Calu3 (cell line): ENCODE measurements around the gene ANGPT4. TPM values are rescaled to one million over a fixed set of nuclear protein-coding genes. Genes with fewer than 3 reads are reported as not detected.

Source experiments
- Bru-seq: library from RNA; stranded (reverse); fragments of 400-500 nt; gene quantifications from one replicate; lab custom pipeline; 2021; lab: Mats Ljungman, UMichigan
- BruChase-seq, 2 experiments: library from RNA; stranded (reverse); fragments of 400-500 nt; gene quantifications; one replicate each; lab custom pipeline; 2021; lab: Mats Ljungman, UMichigan
- BruUV-seq: library from RNA; stranded (reverse); fragments of 400-500 nt; replicated peaks from 2 replicates; lab custom pipeline; 2021; lab: Mats Ljungman, UMichigan
- CTCF ChIA-PET: fragments of 300-600 bp; sonication (Branson Sonifier 250); formaldehyde crosslinking; loops from one replicate; lab custom pipeline; 2022; ENCODE audit warnings: antibody characterized with exemption; lab: Charles Lee
- DNase-seq: peaks from one replicate; pipeline ENCODE4 v3.0.0; 2022
- H3K27ac Mint-ChIP-seq: one replicate; pipeline ENCODE4 v1.8.0; 2022; ENCODE audit warnings: mixed read lengths; ENCODE audit not compliant: unreplicated experiment
- H3K27me3 Mint-ChIP-seq: one replicate; pipeline ENCODE4 v1.8.0; 2022; ENCODE audit warnings: mixed read lengths; ENCODE audit not compliant: unreplicated experiment
- H3K36me3 Mint-ChIP-seq: one replicate; pipeline ENCODE4 v1.8.0; 2022; ENCODE audit warnings: mild to moderate bottlenecking, moderate library complexity, mixed read lengths; ENCODE audit not compliant: insufficient read depth, unreplicated experiment
- H3K4me1 Mint-ChIP-seq: one replicate; pipeline ENCODE4 v1.8.0; 2022; ENCODE audit warnings: mild to moderate bottlenecking, low read depth, mixed read lengths; ENCODE audit not compliant: unreplicated experiment
- H3K4me3 Mint-ChIP-seq: one replicate; pipeline ENCODE4 v1.8.0; 2022; ENCODE audit warnings: mild to moderate bottlenecking, low read depth, moderate library complexity, mixed read lengths; ENCODE audit not compliant: unreplicated experiment
- H3K9me3 Mint-ChIP-seq: one replicate; pipeline ENCODE4 v1.8.0; 2022; ENCODE audit warnings: low read depth, mixed read lengths; ENCODE audit not compliant: unreplicated experiment
- CTCF ChIP-seq: fragments of 200-600 bp; IDR thresholded peaks from one replicate; pipeline ENCODE4 v1.8.0; 2022; ENCODE audit warnings: antibody characterized with exemption; ENCODE audit not compliant: unreplicated experiment
- intact Hi-C: fragments of 100-400 bp; cut with micrococcal nuclease; formaldehyde crosslinking; loops from one replicate; pipeline ENCODE4 v1.10.0; 2022; ENCODE audit not compliant: unreplicated experiment
- long read RNA-seq: library from polyadenylated mRNA; stranded (forward); transcript quantifications from one replicate; pipeline ENCODE4 v2.0.0, GENCODE V29; 2022
- total RNA-seq: library from RNA; stranded (reverse); gene quantifications from 2 replicates; pipeline ENCODE4 v1.2.3, GENCODE V29; 2022

Gene ANGPT4
- total RNA-seq = not detected in 2 replicates
- Bru-seq, nascent RNA = percentile 5 among the genes with signal in this experiment
- percentile 2 among the genes with signal in this experiment for BruChase-seq, experiment 1, labeled RNA remaining after a 6-hour chase
- not detected for BruChase-seq, experiment 2, labeled RNA remaining after a 2-hour chase
- long read RNA-seq = 0 reads

DNA sequence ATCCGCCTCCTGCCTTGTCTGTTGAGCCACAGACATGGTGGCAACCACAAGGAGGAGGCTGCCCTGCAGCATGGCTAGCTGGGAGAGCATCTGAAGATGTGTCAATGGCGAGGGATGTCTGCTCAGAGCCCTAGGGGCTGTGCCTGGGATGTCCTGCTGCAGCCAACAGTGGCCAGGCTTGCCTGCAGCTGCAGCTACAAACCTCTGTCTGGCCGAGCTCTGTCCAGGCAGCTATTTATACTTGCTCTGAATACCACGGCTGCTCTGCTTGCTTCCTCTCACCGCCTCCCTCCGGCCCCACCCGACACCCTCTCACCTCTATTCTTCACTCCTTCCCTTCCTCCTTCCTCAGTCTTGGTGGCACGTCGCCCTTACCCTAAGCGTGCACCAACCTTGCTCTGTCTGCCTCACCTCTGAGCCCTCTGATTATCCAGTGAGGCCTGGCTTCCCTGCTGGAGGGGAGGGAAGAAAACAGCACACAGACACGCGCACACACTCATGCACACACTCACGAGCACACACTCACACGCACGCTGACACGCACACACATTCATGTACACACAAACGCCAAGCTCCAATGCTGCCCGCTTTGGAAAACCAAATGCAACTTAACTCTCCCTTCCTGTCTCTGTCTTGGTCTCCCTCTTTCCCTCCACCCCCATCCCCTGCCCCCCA, at the start of gene ANGPT4:
TSS of gene ANGPT4 (minus strand) at position 210 of the 675 bp plus-strand sequence. CDS start at position 90, 120 bp downstream.
- peaks cover 86% of the 10 kb centered on the region for H3K27me3 Mint-ChIP-seq
- no peaks in the 10 kb centered on the region for H3K4me1 Mint-ChIP-seq
- H3K36me3 Mint-ChIP-seq = no peaks in the 10 kb centered on the region
- no peak within 1 kb of the TSS for H3K4me3 Mint-ChIP-seq
- no peak within 1 kb of the TSS for H3K27ac Mint-ChIP-seq
- no peak for DNase-seq
- no peak for TF ChIP-seq CTCF
- no TSS peak for BruUV-seq
- intact Hi-C loops = no loop called here
- CTCF ChIA-PET = no interaction called here
- peaks cover 2% of the 10 kb centered on the region for H3K9me3 Mint-ChIP-seq

DNA sequence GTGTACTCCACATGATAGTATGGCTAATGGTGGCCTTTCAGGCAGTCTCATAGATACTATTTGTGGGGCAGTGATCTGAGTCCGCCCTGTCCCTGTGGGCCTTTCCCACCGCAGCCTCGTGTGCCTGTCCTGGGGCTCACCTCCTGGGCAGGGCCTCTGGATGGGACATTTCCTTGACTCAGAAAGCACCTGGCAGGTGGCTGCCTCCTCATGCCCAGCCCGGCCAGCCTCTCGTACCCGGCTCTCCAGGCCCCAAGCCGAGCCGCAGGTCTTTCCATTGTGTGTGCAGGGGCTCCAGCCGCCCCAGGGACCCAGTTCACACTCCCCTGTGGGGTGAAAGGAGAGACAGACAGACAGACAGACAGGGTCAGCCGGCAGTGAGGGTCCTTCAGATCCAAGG, 47.7 kb upstream of the ANGPT4 start:
- intact Hi-C loops = no loop called here
- no peak overlapping the region for H3K27ac Mint-ChIP-seq

DNA sequence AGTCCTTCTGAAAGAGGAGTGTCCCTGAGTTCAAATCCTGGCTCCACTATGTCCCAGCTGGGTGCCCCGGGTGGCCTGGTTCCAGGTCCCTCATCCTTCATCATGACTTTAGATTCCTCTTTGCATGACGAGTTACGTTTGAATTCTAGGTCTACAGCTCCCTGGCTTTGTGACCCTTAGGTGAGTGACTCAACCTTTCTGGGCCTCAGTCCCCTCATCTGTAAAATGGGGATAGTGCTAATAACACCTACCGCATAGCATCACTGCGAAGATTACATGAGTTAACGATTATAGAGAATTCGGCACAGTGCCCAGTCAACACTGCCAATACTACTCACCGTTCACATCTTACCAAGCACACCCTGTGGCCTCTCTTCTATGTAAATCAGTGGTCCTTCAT, 46.5 kb upstream of the ANGPT4 start:
- CTCF ChIA-PET = no interaction called here
- H3K27ac Mint-ChIP-seq = no peak overlapping the region
- no peaks in the 10 kb centered on the region for H3K36me3 Mint-ChIP-seq
- H3K4me1 Mint-ChIP-seq = no peaks in the 10 kb centered on the region
- BruUV-seq = no TSS peak
- TF ChIP-seq CTCF = no peak
- no peak overlapping the region for H3K4me3 Mint-ChIP-seq
- intact Hi-C loops = no loop called here
- H3K9me3 Mint-ChIP-seq = no peaks in the 10 kb centered on the region
- peaks cover 87% of the 10 kb centered on the region for H3K27me3 Mint-ChIP-seq
- DNase-seq = no peak

More for the DNA sequence above, 47.7 kb upstream of the ANGPT4 start:
- H3K27me3 Mint-ChIP-seq = peaks cover 82% of the 10 kb centered on the region
- H3K36me3 Mint-ChIP-seq = no peaks in the 10 kb centered on the region
- CTCF ChIA-PET = no interaction called here
- BruUV-seq = no TSS peak
- DNase-seq = no peak
- H3K4me3 Mint-ChIP-seq = no peak overlapping the region
- TF ChIP-seq CTCF = no peak
- no peaks in the 10 kb centered on the region for H3K9me3 Mint-ChIP-seq
- H3K4me1 Mint-ChIP-seq = no peaks in the 10 kb centered on the region

- TF ChIP-seq CTCF = no peak
- intact Hi-C loops = no loop called here
- no TSS peak for BruUV-seq
- H3K4me1 Mint-ChIP-seq = no peaks in the 10 kb centered on the region
- no peaks in the 10 kb centered on the region for H3K36me3 Mint-ChIP-seq
- H3K9me3 Mint-ChIP-seq = no peaks in the 10 kb centered on the region
- H3K27me3 Mint-ChIP-seq = peaks cover 91% of the 10 kb centered on the region
- no peak for DNase-seq
- no peak overlapping the region for H3K27ac Mint-ChIP-seq
- H3K4me3 Mint-ChIP-seq = no peak overlapping the region
- CTCF ChIA-PET = no interaction called here
Measured at GRCh38 chr20:962223-962622, 46.1 kb upstream of the ANGPT4 start.
